ENCODE results near the gene CACNA1C. TPM values are rescaled to one million over a fixed set of nuclear protein-coding genes. Genes with fewer than 3 reads are reported as not detected.

CACNA1C gene
- total and polyA plus RNA-seq, 2 donors (not counting 1 experiment from before 2014, with no cell fraction given): 0.01 to 0.02 TPM

- H2AFZ ChIP-seq (ENCODE audit: insufficient read depth, low read depth, low read length, poor library complexity, severe bottlenecking): no peak overlapping the region
- H3K9me3 Mint-ChIP-seq (ENCODE audit: insufficient read depth): no peaks in the 10 kb centered on the region
- no peaks in the 10 kb centered on the region for H3K4me1 ChIP-seq (ENCODE audit: control insufficient read depth in 2 of 2, insufficient read depth in 2 of 2, low read length in 2 of 2)
- no peak overlapping the region for H3K9ac ChIP-seq (ENCODE audit: low read length)
- ATAC-seq (ENCODE audit: low read depth): no peak
- intact Hi-C loops (cut with micrococcal nuclease): no loop called here
- no peaks in the 10 kb centered on the region for H3K27me3 ChIP-seq (replicated peaks in 1 of 4; ENCODE audit: control extremely low read depth in 1 of 4, control insufficient read depth in 3 of 4, insufficient read depth in 4 of 4, low read length in 3 of 4)
- DNase-seq: no peak
- no peaks in the 10 kb centered on the region for H3K36me3 ChIP-seq (replicated peaks in 1 of 2; ENCODE audit: control extremely low read depth in 1 of 2, control insufficient read depth in 1 of 2, extremely low read depth in 1 of 2, insufficient read depth in 2 of 2, low read length in 1 of 2)
- no peak overlapping the region for H3K27ac Mint-ChIP-seq
- no CpG with 5 or more reads among the region's 7 CpGs for WGBS (ENCODE audit: insufficient coverage)
- H3K79me2 ChIP-seq (ENCODE audit: control insufficient read depth, insufficient read depth, low read length): no peaks in the 10 kb centered on the region
- H4K20me1 ChIP-seq (ENCODE audit: control insufficient read depth, insufficient read depth, low read length, poor library complexity, severe bottlenecking): no peaks in the 10 kb centered on the region
- H3K27ac ChIP-seq (ENCODE audit: low read length in 2 of 2): no peak overlapping the region
- CTCF ChIA-PET: no interaction called here
- peaks cover 0 to 4% (median 0%) of the 10 kb centered on the region in 3 donors for H3K9me3 ChIP-seq (ENCODE audit: control extremely low read depth in 1 of 3, control insufficient read depth in 2 of 3, insufficient read depth in 1 of 3, low read length in 2 of 3)
- TF ChIP-seq CTCF (IDR thresholded peaks at IDR 0.05) (no peak), EZH2 (IDR thresholded peaks at IDR 0.05; ENCODE audit: borderline replicate concordance, insufficient read depth, low read depth, low read length, poor library complexity, severe bottlenecking) (no peak)
- H3K27me3 Mint-ChIP-seq: peaks cover 25% of the 10 kb centered on the region
- POLR2A ChIA-PET: no interaction called here
- H3K4me3 Mint-ChIP-seq: no peak overlapping the region
- no peak overlapping the region for H3K4me3 ChIP-seq (ENCODE audit: control extremely low read depth in 1 of 5, extremely low read depth in 1 of 5, insufficient read depth in 1 of 5, low read depth in 2 of 5, low read length in 4 of 5)
- H3K4me1 Mint-ChIP-seq: no peaks in the 10 kb centered on the region
- H3K4me2 ChIP-seq (replicated peaks; ENCODE audit: low read depth, low read length, poor library complexity, severe bottlenecking): no peak overlapping the region
Observed at GRCh38 chr12:2231011-2231595, 178.3 kb downstream of the CACNA1C start.

DNA sequence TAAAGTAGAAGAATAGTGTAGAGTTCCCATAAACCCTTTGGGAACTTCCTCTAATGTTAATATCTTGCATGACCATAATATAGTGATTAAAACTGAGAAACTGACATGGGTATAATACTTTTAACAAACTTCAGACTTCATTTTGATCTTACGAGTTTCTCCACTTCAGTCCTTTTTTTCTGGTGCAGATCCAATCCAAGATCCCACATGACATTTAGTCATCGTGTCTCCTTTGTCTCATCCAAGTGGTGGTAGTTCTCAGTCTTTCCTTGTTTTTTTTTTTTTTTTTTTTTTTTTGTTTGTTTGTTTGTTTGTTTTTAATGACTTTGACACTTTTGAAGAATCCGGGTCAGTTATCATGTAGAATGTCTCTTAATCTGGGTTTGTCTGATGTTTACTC is 179.2 kb downstream of the CACNA1C start:
- Mint-ChIP-seq H3K27ac (no peak overlapping the region), H3K4me3 (no peak overlapping the region), H3K4me1 (no peaks in the 10 kb centered on the region), H3K27me3 (peaks cover 25% of the 10 kb centered on the region), H3K9me3 (ENCODE audit: insufficient read depth) (no peaks in the 10 kb centered on the region)
- Histone ChIP-seq H3K9me3 (ENCODE audit: control extremely low read depth in 1 of 3, control insufficient read depth in 2 of 3, insufficient read depth in 1 of 3, low read length in 2 of 3) (peaks cover 0 to 4% (median 0%) of the 10 kb centered on the region in 3 donors), H3K27ac (ENCODE audit: low read length in 2 of 2) (no peak overlapping the region), H3K4me3 (ENCODE audit: control extremely low read depth in 1 of 5, extremely low read depth in 1 of 5, insufficient read depth in 1 of 5, low read depth in 2 of 5, low read length in 4 of 5) (no peak overlapping the region), H3K4me1 (ENCODE audit: control insufficient read depth in 2 of 2, insufficient read depth in 2 of 2, low read length in 2 of 2) (no peaks in the 10 kb centered on the region), H2AFZ (ENCODE audit: insufficient read depth, low read depth, low read length, poor library complexity, severe bottlenecking) (no peak overlapping the region), H3K27me3 (replicated peaks in 1 of 4; ENCODE audit: control extremely low read depth in 1 of 4, control insufficient read depth in 3 of 4, insufficient read depth in 4 of 4, low read length in 3 of 4) (no peaks in the 10 kb centered on the region), H3K4me2 (replicated peaks; ENCODE audit: low read depth, low read length, poor library complexity, severe bottlenecking) (no peak overlapping the region), H4K20me1 (ENCODE audit: control insufficient read depth, insufficient read depth, low read length, poor library complexity, severe bottlenecking) (no peaks in the 10 kb centered on the region), H3K79me2 (ENCODE audit: control insufficient read depth, insufficient read depth, low read length) (no peaks in the 10 kb centered on the region), H3K9ac (ENCODE audit: low read length) (no peak overlapping the region), H3K36me3 (replicated peaks in 1 of 2; ENCODE audit: control extremely low read depth in 1 of 2, control insufficient read depth in 1 of 2, extremely low read depth in 1 of 2, insufficient read depth in 2 of 2, low read length in 1 of 2) (no peaks in the 10 kb centered on the region)
- TF ChIP-seq EZH2 (IDR thresholded peaks at IDR 0.05; ENCODE audit: borderline replicate concordance, insufficient read depth, low read depth, low read length, poor library complexity, severe bottlenecking) (no peak), CTCF (IDR thresholded peaks at IDR 0.05) (no peak)
- no peak for ATAC-seq (ENCODE audit: low read depth)
- DNase-seq: no peak
- POLR2A ChIA-PET: no interaction called here
- intact Hi-C loops (cut with micrococcal nuclease): no loop called here
- CTCF ChIA-PET: no interaction called here
- no CpG with 5 or more reads among the region's 3 CpGs for WGBS (ENCODE audit: insufficient coverage)

Measured in B cell (primary cell).